ENCODE data around the gene RNF213.

RNF213 gene

DNA sequence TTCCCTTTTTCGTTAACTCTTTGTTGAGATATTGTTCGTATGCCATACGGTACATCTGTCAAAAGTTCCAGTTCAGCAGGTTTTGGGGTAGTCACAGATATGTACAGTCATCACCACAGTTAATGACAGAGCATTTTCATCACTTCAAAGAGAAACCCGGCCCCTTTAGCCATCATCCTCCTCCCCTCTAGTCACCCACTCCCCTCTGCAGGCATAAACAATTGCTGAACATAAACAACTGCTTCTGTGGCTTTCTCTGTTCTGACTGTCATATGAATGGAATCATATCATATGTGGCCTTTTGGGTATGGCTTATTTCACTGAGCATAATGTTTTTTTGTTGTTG, 59.3 kb downstream of the RNF213 start:
- no peak overlapping the region for H3K9ac ChIP-seq (ENCODE audit: low read length)
- no peaks in the 10 kb centered on the region for H3K27me3 ChIP-seq (ENCODE audit: insufficient read depth, low read length)
- H3K4me1 ChIP-seq (ENCODE audit: insufficient read depth, low read length, severe bottlenecking), result no peaks in the 10 kb centered on the region
- peaks cover 6% of the 10 kb centered on the region for H3K9me3 ChIP-seq (ENCODE audit: low read length)
- no peaks in the 10 kb centered on the region for H3K9me2 ChIP-seq (ENCODE audit: low read depth, low read length)
- H4K20me1 ChIP-seq (ENCODE audit: insufficient read depth, low read length), result no peaks in the 10 kb centered on the region
- H3K36me3 ChIP-seq (ENCODE audit: insufficient read depth, low read length), result peaks cover 19% of the 10 kb centered on the region
- no peak overlapping the region for H3K4me2 ChIP-seq (ENCODE audit: low read length)
- no peak for TF ChIP-seq EZH2 (IDR thresholded peaks at IDR 0.05; ENCODE audit: borderline replicate concordance, low read length)
- TF ChIP-seq, protein P1, sequence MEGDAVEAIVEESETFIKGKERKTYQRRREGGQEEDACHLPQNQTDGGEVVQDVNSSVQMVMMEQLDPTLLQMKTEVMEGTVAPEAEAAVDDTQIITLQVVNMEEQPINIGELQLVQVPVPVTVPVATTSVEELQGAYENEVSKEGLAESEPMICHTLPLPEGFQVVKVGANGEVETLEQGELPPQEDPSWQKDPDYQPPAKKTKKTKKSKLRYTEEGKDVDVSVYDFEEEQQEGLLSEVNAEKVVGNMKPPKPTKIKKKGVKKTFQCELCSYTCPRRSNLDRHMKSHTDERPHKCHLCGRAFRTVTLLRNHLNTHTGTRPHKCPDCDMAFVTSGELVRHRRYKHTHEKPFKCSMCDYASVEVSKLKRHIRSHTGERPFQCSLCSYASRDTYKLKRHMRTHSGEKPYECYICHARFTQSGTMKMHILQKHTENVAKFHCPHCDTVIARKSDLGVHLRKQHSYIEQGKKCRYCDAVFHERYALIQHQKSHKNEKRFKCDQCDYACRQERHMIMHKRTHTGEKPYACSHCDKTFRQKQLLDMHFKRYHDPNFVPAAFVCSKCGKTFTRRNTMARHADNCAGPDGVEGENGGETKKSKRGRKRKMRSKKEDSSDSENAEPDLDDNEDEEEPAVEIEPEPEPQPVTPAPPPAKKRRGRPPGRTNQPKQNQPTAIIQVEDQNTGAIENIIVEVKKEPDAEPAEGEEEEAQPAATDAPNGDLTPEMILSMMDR (IDR thresholded peaks at IDR 0.05; ENCODE audit: low read length), result no peak
- no peaks in the 10 kb centered on the region for H3F3A ChIP-seq (ENCODE audit: insufficient read depth, low read length)
- H3K27ac ChIP-seq (ENCODE audit: low read depth, low read length, poor library complexity, severe bottlenecking), result no peak overlapping the region
- no peaks in the 10 kb centered on the region for H3K79me2 ChIP-seq (ENCODE audit: insufficient read depth, low read length)
- no peak overlapping the region for H2AFZ ChIP-seq (ENCODE audit: low read length)
- no peak overlapping the region for H3K4me3 ChIP-seq (ENCODE audit: low read depth, low read length, poor library complexity, severe bottlenecking)

GRCh38 chr17:80320496-80320895, 59.8 kb downstream of the RNF213 start:
- H3K9me3 ChIP-seq (ENCODE audit: low read length), result peaks cover 6% of the 10 kb centered on the region
- H3K27ac ChIP-seq (ENCODE audit: low read depth, low read length, poor library complexity, severe bottlenecking), result no peak overlapping the region
- H3K27me3 ChIP-seq (ENCODE audit: insufficient read depth, low read length), result no peaks in the 10 kb centered on the region
- peaks cover 19% of the 10 kb centered on the region for H3K36me3 ChIP-seq (ENCODE audit: insufficient read depth, low read length)
- H2AFZ ChIP-seq (ENCODE audit: low read length), result no peak overlapping the region
- H4K20me1 ChIP-seq (ENCODE audit: insufficient read depth, low read length), result no peaks in the 10 kb centered on the region
- no peaks in the 10 kb centered on the region for H3F3A ChIP-seq (ENCODE audit: insufficient read depth, low read length)
- no peak overlapping the region for H3K4me3 ChIP-seq (ENCODE audit: low read depth, low read length, poor library complexity, severe bottlenecking)
- H3K9ac ChIP-seq (ENCODE audit: low read length), result no peak overlapping the region
- no peak for TF ChIP-seq EZH2 (IDR thresholded peaks at IDR 0.05; ENCODE audit: borderline replicate concordance, low read length)
- TF ChIP-seq, protein P1 (IDR thresholded peaks at IDR 0.05; ENCODE audit: low read length), result no peak
- no peak overlapping the region for H3K4me2 ChIP-seq (ENCODE audit: low read length)
- no peaks in the 10 kb centered on the region for H3K79me2 ChIP-seq (ENCODE audit: insufficient read depth, low read length)
- H3K4me1 ChIP-seq (ENCODE audit: insufficient read depth, low read length, severe bottlenecking), result no peaks in the 10 kb centered on the region
- no peaks in the 10 kb centered on the region for H3K9me2 ChIP-seq (ENCODE audit: low read depth, low read length)

DNA sequence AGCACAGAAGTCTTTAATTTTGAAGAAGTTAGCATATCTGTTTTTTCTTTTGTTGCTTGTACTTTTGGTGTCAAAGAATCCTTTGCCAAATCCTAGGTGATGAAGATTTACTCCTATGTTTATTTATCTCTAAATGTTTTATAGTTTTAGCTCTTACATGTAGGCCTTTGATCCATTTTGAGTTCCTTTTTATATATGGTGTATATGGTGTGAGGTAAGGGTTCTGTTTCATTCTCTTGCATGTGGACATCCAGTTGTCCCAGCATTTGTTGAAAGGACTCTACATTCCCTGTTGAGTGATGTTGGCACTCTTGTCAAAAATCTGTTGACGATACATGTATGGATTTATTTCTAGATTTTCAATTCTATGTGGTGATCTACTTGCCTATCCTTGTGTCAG, 62.2 kb downstream of the RNF213 start:
- Histone ChIP-seq H3K4me1 (ENCODE audit: insufficient read depth, low read length, severe bottlenecking) (no peaks in the 10 kb centered on the region), H3K27ac (ENCODE audit: low read depth, low read length, poor library complexity, severe bottlenecking) (no peak overlapping the region), H3K9me3 (ENCODE audit: low read length) (peaks cover 6% of the 10 kb centered on the region), H3K9ac (ENCODE audit: low read length) (no peak overlapping the region), H2AFZ (ENCODE audit: low read length) (no peak overlapping the region), H3K9me2 (ENCODE audit: low read depth, low read length) (no peaks in the 10 kb centered on the region), H4K20me1 (ENCODE audit: insufficient read depth, low read length) (no peaks in the 10 kb centered on the region), H3K4me3 (ENCODE audit: low read depth, low read length, poor library complexity, severe bottlenecking) (no peak overlapping the region), H3K27me3 (ENCODE audit: insufficient read depth, low read length) (no peaks in the 10 kb centered on the region), H3K79me2 (ENCODE audit: insufficient read depth, low read length) (no peaks in the 10 kb centered on the region), H3K36me3 (ENCODE audit: insufficient read depth, low read length) (peaks cover 17% of the 10 kb centered on the region), H3F3A (ENCODE audit: insufficient read depth, low read length) (no peaks in the 10 kb centered on the region), H3K4me2 (ENCODE audit: low read length) (no peak overlapping the region)
- TF ChIP-seq, protein P1 (IDR thresholded peaks at IDR 0.05; ENCODE audit: low read length), result no peak
- no peak for TF ChIP-seq EZH2 (IDR thresholded peaks at IDR 0.05; ENCODE audit: borderline replicate concordance, low read length)
